PFSK-1 (cell line): ENCODE data around the gene BRD3OS.

Experiments
- FOXP2 ChIP-seq: optimal IDR thresholded peaks from 2 replicates; pipeline ENCODE3; 2011; ENCODE audit warnings: borderline replicate concordance, control low read depth, inconsistent platforms; ENCODE audit not compliant: insufficient read depth; ENCODE audit errors: extremely low read length, extremely low read depth
- POLR2AphosphoS5 ChIP-seq: IDR thresholded peaks from 2 replicates; pipeline ENCODE4 v1.6.1; 2012; ENCODE audit warnings: low read depth, mild to moderate bottlenecking, control low read depth, low read length, moderate library complexity
- SIN3A ChIP-seq: IDR thresholded peaks from 2 replicates; pipeline ENCODE4 v1.6.1; 2012; ENCODE audit warnings: mild to moderate bottlenecking, low read length, moderate library complexity, borderline replicate concordance; ENCODE audit not compliant: insufficient read depth
- TAF1 ChIP-seq: IDR thresholded peaks from 2 replicates; pipeline ENCODE4 v1.6.1; 2012; ENCODE audit warnings: low read length, control low read depth, borderline replicate concordance; ENCODE audit not compliant: insufficient read depth
- TF ChIP-seq, protein P1 (sequence below), 2 experiments: IDR thresholded peaks; 2 replicates each; pipeline versions ENCODE4 v1.6.1 to v1.8.0; 2011 to 2012; ENCODE audit warnings: low read depth in 2 of 2, low read length in 2 of 2, control low read depth in 1 of 2, inconsistent platforms in 1 of 2, mild to moderate bottlenecking in 1 of 2, moderate library complexity in 1 of 2; ENCODE audit not compliant: insufficient read depth in 1 of 2

BRD3OS gene

DNA sequence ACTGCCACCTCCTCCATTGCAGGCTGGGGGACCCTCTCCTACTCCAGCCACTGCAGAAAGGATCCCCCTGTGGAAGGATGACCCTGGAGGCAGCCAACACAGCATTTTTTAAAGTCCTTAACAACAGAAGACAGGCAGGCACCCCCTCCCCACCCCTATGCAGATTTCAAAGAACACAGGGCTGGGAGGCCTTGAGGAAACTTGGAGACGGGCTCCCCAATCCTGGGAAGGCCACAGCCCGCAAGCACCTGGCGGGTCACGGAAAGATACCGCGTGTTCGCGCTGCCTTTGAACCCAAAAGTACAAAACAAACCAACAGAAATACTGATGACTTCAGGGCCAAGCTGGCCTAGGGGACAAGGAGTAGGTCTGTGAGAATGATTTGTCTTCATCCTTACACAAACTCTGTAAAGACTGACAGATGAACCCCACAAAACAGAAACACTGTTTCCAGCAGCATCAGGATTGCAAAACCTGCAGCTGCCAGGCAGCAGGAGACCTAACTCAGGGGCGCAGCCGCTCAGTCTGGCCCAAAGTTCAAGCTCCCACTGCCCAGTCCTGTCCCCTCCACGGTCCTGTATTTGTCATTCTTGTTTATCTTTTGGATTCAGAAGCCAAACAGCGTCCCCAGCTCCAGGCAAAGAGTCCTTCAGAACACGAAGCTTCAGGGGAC is 46.9 kb upstream of the BRD3OS start:
- no peak for TF ChIP-seq POLR2AphosphoS5
- TF ChIP-seq TAF1: no peak
- TF ChIP-seq SIN3A: no peak
- no peak for TF ChIP-seq FOXP2
- TF ChIP-seq, protein P1, sequence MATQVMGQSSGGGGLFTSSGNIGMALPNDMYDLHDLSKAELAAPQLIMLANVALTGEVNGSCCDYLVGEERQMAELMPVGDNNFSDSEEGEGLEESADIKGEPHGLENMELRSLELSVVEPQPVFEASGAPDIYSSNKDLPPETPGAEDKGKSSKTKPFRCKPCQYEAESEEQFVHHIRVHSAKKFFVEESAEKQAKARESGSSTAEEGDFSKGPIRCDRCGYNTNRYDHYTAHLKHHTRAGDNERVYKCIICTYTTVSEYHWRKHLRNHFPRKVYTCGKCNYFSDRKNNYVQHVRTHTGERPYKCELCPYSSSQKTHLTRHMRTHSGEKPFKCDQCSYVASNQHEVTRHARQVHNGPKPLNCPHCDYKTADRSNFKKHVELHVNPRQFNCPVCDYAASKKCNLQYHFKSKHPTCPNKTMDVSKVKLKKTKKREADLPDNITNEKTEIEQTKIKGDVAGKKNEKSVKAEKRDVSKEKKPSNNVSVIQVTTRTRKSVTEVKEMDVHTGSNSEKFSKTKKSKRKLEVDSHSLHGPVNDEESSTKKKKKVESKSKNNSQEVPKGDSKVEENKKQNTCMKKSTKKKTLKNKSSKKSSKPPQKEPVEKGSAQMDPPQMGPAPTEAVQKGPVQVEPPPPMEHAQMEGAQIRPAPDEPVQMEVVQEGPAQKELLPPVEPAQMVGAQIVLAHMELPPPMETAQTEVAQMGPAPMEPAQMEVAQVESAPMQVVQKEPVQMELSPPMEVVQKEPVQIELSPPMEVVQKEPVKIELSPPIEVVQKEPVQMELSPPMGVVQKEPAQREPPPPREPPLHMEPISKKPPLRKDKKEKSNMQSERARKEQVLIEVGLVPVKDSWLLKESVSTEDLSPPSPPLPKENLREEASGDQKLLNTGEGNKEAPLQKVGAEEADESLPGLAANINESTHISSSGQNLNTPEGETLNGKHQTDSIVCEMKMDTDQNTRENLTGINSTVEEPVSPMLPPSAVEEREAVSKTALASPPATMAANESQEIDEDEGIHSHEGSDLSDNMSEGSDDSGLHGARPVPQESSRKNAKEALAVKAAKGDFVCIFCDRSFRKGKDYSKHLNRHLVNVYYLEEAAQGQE (IDR thresholded peaks at IDR 0.05; ENCODE audit: insufficient read depth in 1 of 2, low read depth in 2 of 2, low read length in 2 of 2): no peak

DNA sequence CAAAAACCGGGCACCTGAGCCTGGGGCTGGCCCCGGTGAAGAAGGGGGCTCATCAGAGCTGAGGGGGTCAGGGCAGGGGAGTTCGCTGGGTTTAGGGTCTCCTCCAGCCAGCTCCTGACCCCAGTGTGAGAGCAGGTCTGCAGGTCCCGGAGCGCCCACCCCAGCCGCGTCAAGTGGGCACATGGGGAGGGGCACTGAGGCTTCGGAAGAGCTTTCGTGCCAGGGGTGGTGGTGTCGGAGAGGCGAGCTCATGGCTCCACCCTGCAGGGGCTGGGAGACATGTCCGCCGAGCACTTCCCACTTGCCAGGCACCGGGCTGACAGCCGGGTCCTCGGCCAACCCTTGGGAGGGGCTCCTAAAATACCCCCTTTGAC is 46.4 kb upstream of the BRD3OS start:
- TF ChIP-seq, protein P1 (IDR thresholded peaks at IDR 0.05; ENCODE audit: insufficient read depth in 1 of 2, low read depth in 2 of 2, low read length in 2 of 2): no peak
- TF ChIP-seq FOXP2: no peak
- no peak for TF ChIP-seq TAF1
- TF ChIP-seq SIN3A: no peak
- TF ChIP-seq POLR2AphosphoS5: no peak

DNA sequence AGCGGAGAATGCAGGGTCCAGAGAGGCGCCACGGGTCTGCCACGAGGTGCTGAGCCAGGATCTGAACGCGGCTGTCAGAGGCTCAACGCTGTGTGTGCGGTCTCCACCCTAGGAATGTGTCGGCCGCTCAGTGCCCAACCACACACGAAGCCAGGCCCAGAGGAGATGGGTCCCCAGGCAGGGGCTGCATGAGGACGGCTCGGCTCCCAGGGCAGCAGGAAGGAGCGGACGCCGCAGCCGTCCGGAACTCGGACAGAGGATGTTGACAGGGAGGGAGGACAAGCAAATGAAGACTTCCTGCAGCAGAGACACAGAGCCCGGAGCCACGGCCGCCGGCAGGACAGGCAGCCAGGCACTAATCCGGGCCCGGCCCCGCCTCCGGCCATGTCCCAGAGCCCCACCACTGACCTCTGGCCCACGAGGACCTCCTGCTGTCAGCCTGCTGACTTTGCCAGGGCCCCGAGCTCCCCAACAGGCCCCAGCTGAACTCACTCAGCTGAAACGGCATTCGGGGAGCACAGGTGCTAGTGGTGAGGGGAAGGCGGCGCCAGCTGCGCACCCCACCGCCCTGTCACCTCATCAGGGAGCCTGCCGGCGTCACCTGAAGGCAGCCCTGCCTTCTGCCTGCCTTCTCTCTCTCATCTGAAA is 45.9 kb upstream of the BRD3OS start:
- TF ChIP-seq FOXP2 (peak; percentile 94), SIN3A (peak; percentile 47; the same call in 1 of the 2 replicates), POLR2AphosphoS5 (no peak), TAF1 (0 out of 2 replicates have a peak, but pooled peaks have one; percentile 46)
- TF ChIP-seq, protein P1 (IDR thresholded peaks at IDR 0.05; ENCODE audit: insufficient read depth in 1 of 2, low read depth in 2 of 2, low read length in 2 of 2): 0 out of 4 replicates have a peak, but pooled peaks of 1 of the 2 experiments have one; percentile 26

DNA sequence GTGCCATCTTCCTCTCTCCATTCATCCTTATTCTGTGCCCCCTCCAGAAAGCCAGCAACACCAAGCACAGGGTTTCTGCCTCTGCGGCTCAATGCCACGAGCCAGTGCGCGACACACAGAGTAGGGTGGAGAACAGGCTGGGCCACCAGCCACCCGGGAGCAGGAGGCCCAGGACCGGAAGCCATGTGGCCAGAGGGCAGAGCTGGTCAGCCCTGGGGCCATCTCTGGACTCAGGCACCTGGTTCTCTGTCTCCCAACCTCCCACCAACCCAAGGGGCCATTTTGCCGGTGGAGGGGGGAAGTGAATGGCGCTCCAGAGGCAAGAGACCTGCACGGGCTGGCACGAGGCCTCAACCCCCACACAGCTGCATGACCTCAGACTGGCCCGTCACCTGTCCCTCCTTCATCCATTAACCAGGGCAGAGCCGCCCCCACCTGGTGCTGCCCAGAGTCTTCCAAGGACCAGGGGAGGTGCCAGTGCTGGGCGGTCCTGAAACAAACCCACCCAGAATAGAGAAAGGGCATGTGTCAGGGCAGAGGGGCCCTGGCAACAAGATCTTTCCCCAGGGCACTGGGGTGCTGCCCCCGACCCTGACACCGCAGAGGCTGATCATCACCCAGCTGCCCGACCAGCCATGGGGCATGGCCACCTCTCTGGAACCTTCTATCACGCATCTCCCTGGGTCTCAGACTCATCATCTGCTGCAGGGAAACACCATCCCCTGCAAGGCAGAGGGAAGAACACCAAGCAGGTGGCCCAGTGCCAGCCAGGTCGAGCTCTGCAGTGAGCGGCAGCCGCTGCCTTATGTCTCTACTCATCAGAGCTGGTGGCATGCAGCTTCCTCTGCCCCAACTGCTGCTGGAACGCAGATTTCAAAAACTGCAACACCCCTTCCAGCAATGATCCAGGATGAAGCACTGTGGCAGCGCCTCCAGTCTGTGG is 45.1 kb upstream of the BRD3OS start:
- TF ChIP-seq TAF1: no peak
- no peak for TF ChIP-seq FOXP2
- no peak for TF ChIP-seq SIN3A
- TF ChIP-seq, protein P1 (IDR thresholded peaks at IDR 0.05; ENCODE audit: insufficient read depth in 1 of 2, low read depth in 2 of 2, low read length in 2 of 2): no peak
- TF ChIP-seq POLR2AphosphoS5: no peak
